A549 (cell line): ENCODE results near the gene TMEM101. TPM values are rescaled to one million over a fixed set of nuclear protein-coding genes. Genes with fewer than 3 reads are reported as not detected.

Experiments
- ATAC-seq, 2 experiments: fragments of 200-7000 bp in 1 of 2; fragments of >200 bp in 1 of 2; cut with Nextera tagmentation in 1 of 2; cut with Tn5 transposase in 1 of 2; 3 replicates each; pipeline versions ENCODE4 v1.8.0 to v1.9.1; 2018 to 2020; ENCODE audit warnings: mild to moderate bottlenecking in 1 of 2, moderate library complexity in 1 of 2
- CTCF ChIA-PET: fragments of 300-600 bp; sonication (Branson Sonifier 250); formaldehyde crosslinking; extraction: SDS; loops from one replicate; lab custom pipeline; 2021; ENCODE audit warnings: antibody characterized with exemption, inconsistent platforms; lab: Yijun Ruan, JAX
- POLR2A ChIA-PET: fragments of 350-600 bp; formaldehyde crosslinking; extraction: SDS; loops from one replicate; lab custom pipeline; 2021; ENCODE audit warnings: antibody characterized with exemption, inconsistent platforms; lab: Yijun Ruan, JAX
- DNase-seq, 2 experiments: peaks; one replicate each; pipeline versions ENCODE4 v3.0.0 to v3.0.0-alpha.2; 2011 to 2016; ENCODE audit warnings: low read depth in 1 of 2, low spot score in 1 of 2
- FAIRE-seq: peaks from 2 replicates; lab custom pipeline; 2011; peaks lifted over from hg19 to GRCh38; lab: Jason Lieb, UNC
- H3K27ac ChIP-seq, 2 experiments: fragments of >200 bp; sonication (Bioruptor Twin); formaldehyde crosslinking; 3 replicates each; pipeline ENCODE4 v1.5.1; 2016 to 2017
- H3K4me1 ChIP-seq: fragments of >200 bp; sonication (Bioruptor Twin); formaldehyde crosslinking; 3 replicates; pipeline ENCODE4 v1.6.1; 2016
- H3K4me2 ChIP-seq: fragments of >200 bp; sonication (Bioruptor Twin); formaldehyde crosslinking; 3 replicates; pipeline ENCODE4 v1.6.1; 2016
- H3K4me3 ChIP-seq: fragments of >200 bp; sonication (Bioruptor Twin); formaldehyde crosslinking; 3 replicates; pipeline ENCODE4 v1.5.1; 2016
- H3K9me3 ChIP-seq: fragments of >200 bp; sonication (Bioruptor Twin); formaldehyde crosslinking; 3 replicates; pipeline ENCODE4 v1.6.1; 2016
- CBX2 ChIP-seq: fragments of 200-600 bp; sonication (generic); IDR thresholded peaks from 2 replicates; pipeline ENCODE4 v1.6.1; 2016; ENCODE audit warnings: low read depth, mild to moderate bottlenecking, borderline replicate concordance
- CBX8 ChIP-seq: fragments of 200-600 bp; sonication (generic); IDR thresholded peaks from 2 replicates; pipeline ENCODE4 v1.6.1; 2016
- CEBPB ChIP-seq, 2 experiments: fragments of >200 bp in 1 of 2; sonication (Bioruptor Twin) in 1 of 2; formaldehyde crosslinking in 1 of 2; IDR thresholded peaks; 2 replicates each; pipeline ENCODE4 v1.6.1; 2012 to 2016
- CHD2 ChIP-seq: fragments of 150-350 bp; IDR thresholded peaks from 2 replicates; pipeline ENCODE4 v1.6.1; 2014; ENCODE audit warnings: low read length; ENCODE audit not compliant: partially characterized antibody
- FOSB ChIP-seq: fragments of 250-450 bp; sonication (Bioruptor Pico); IDR thresholded peaks from 2 replicates; pipeline ENCODE4 v1.5.0; 2020; ENCODE audit warnings: mild to moderate bottlenecking, moderate library complexity
- GATA3 ChIP-seq: IDR thresholded peaks from 2 replicates; pipeline ENCODE4 v1.6.1; 2012; ENCODE audit warnings: borderline replicate concordance
- HES2 ChIP-seq: fragments of >200 bp; sonication (Bioruptor Twin); formaldehyde crosslinking; IDR thresholded peaks from 2 replicates; pipeline ENCODE4 v1.6.1; 2016
- HOXA7 ChIP-seq: fragments of 250-450 bp; sonication (Bioruptor Pico); IDR thresholded peaks from 2 replicates; pipeline ENCODE4 v1.5.0; 2020; ENCODE audit warnings: mild to moderate bottlenecking, moderate library complexity
- JUNB ChIP-seq: fragments of >200 bp; sonication (Bioruptor Twin); formaldehyde crosslinking; IDR thresholded peaks from 2 replicates; pipeline ENCODE4 v1.6.1; 2016
- KDM5A ChIP-seq: fragments of 200-600 bp; sonication (generic); IDR thresholded peaks from 2 replicates; pipeline ENCODE4 v1.6.1; 2016; ENCODE audit warnings: antibody characterized with exemption, mild to moderate bottlenecking
- MAFK ChIP-seq: fragments of 450-650 bp; IDR thresholded peaks from 2 replicates; pipeline ENCODE4 v1.6.1; 2014; ENCODE audit not compliant: partially characterized antibody
- MAZ ChIP-seq: fragments of 150-350 bp; IDR thresholded peaks from 2 replicates; pipeline ENCODE4 v1.6.1; 2014; ENCODE audit warnings: antibody characterized with exemption, low read depth, low read length, borderline replicate concordance
- MYC ChIP-seq: IDR thresholded peaks from 2 replicates; pipeline ENCODE4 v1.6.1; 2012; ENCODE audit warnings: mild to moderate bottlenecking, inconsistent platforms, low read length, improper control_type of control experiment, borderline replicate concordance
- NFE2L2 ChIP-seq: fragments of 150-350 bp; conservative IDR thresholded peaks from 2 replicates; pipeline ENCODE4 v1.6.1; 2014; ENCODE audit warnings: low read length
- NR3C1 ChIP-seq: fragments of >200 bp; sonication (Bioruptor Twin); formaldehyde crosslinking; IDR thresholded peaks from 3 replicates; pipeline ENCODE4 v1.6.1; 2017
- POLR2AphosphoS2 ChIP-seq: conservative IDR thresholded peaks from 2 replicates; pipeline ENCODE4 v1.6.1; 2012; ENCODE audit warnings: low read length, improper control_type of control experiment, inconsistent platforms
- RAD21 ChIP-seq, 2 experiments: fragments of >200 bp in 1 of 2; sonication (Bioruptor Twin) in 1 of 2; formaldehyde crosslinking in 1 of 2; IDR thresholded peaks in 1 of 2; conservative IDR thresholded peaks in 1 of 2; 2 replicates in 1 of 2; 3 replicates in 1 of 2; pipeline ENCODE4 v1.6.1; 2012 to 2018; ENCODE audit warnings: inconsistent platforms in 1 of 2
- RARB ChIP-seq: fragments of 250-450 bp; sonication (Bioruptor Pico); IDR thresholded peaks from 2 replicates; pipeline ENCODE4 v1.8.0; 2021; ENCODE audit warnings: mild to moderate bottlenecking, moderate library complexity
- RCOR1 ChIP-seq: fragments of 150-350 bp; IDR thresholded peaks from 2 replicates; pipeline ENCODE4 v1.6.1; 2014; ENCODE audit warnings: antibody characterized with exemption, low read length, low read depth
- RNF2 ChIP-seq: fragments of 200-600 bp; sonication (generic); IDR thresholded peaks from 2 replicates; pipeline ENCODE4 v1.6.1; 2016; ENCODE audit warnings: low read depth, mild to moderate bottlenecking, antibody characterized with exemption, moderate library complexity, borderline replicate concordance
- SREBF2 ChIP-seq: fragments of 450-650 bp; IDR thresholded peaks from 2 replicates; pipeline ENCODE4 v1.6.1; 2014; ENCODE audit warnings: mild to moderate bottlenecking, moderate library complexity
- TP53 ChIP-seq: fragments of 250-450 bp; sonication (Bioruptor Pico); IDR thresholded peaks from 2 replicates; pipeline ENCODE4 v1.5.0; 2021; ENCODE audit warnings: mild to moderate bottlenecking, moderate library complexity
- ZC3H11A ChIP-seq: fragments of 450-650 bp; IDR thresholded peaks from 2 replicates; pipeline ENCODE4 v1.6.1; 2014; ENCODE audit warnings: antibody characterized with exemption, mild to moderate bottlenecking
- ZNF302 ChIP-seq: fragments of 250-450 bp; sonication (Bioruptor Pico); IDR thresholded peaks from 2 replicates; pipeline ENCODE4 v1.9.0; 2021; ENCODE audit warnings: inconsistent platforms, mild to moderate bottlenecking, moderate library complexity
- ZSCAN20 ChIP-seq: fragments of 250-450 bp; sonication (Bioruptor Pico); IDR thresholded peaks from 2 replicates; pipeline ENCODE4 v1.8.0; 2022; ENCODE audit warnings: mild to moderate bottlenecking, moderate library complexity
- WGBS: methylation state at CpG from one replicate; pipeline ENCODE4 v1.1.6; 2017; ENCODE audit errors: missing lambda C conversion rate; 5-methylcytosine and 5-hydroxymethylcytosine counted together
- polyA plus RNA-seq, 4 experiments: library from polyadenylated mRNA; depleted of rRNA in 3 of 4; stranded (reverse); fragments of >200 nt; fragmentation: RNase III in 1 of 4; extraction: RNeasy Plus Mini Kit Qiagen cat#74134 plus additional on column Dnase treatment in 1 of 4; gene quantifications; 2 replicates in 3 of 4; 3 replicates in 1 of 4; pipeline ENCODE4 v1.2.3, GENCODE V29; 2011 to 2017

The TMEM101 gene
- polyA plus RNA-seq, 2 of the 4 experiments (the other 2 are of a cell fraction), result 32.2 to 38.2 TPM

GRCh38 chr17:44014133-44014436 lies 678 bp downstream of the TMEM101 start:
- Histone ChIP-seq H3K4me3 (peak overlapping the region; percentile 80), H3K9me3 (no peaks in the 10 kb centered on the region), H3K4me1 (no peaks in the 10 kb centered on the region), H3K27ac (peak overlapping the region; percentile 89 to 92), H3K4me2 (peak overlapping the region; percentile 79)
- DNase-seq (no peak), FAIRE-seq (no peak), ATAC-seq (peak; percentile 12 to 50; a peak in 3 of 6 replicates)
- POLR2A ChIA-PET, result interaction anchor here (0.9 kb wide), 1 partner anchor 76 kb away, joined by 3 read pairs; no protein-coding TSS in a partner anchor
- CTCF ChIA-PET, result interaction anchor here (1.3 to 1.6 kb wide), 4 partner anchors 11 to 196 kb away, joined by 3 to 7 read pairs (median 4); no protein-coding TSS in a partner anchor
- 37% methylated on average over 11 of the region's 12 CpGs for WGBS
- TF ChIP-seq CBX8 (no peak), JUNB (0 out of 2 replicates have a peak, but pooled peaks have one; percentile 6)

DNA sequence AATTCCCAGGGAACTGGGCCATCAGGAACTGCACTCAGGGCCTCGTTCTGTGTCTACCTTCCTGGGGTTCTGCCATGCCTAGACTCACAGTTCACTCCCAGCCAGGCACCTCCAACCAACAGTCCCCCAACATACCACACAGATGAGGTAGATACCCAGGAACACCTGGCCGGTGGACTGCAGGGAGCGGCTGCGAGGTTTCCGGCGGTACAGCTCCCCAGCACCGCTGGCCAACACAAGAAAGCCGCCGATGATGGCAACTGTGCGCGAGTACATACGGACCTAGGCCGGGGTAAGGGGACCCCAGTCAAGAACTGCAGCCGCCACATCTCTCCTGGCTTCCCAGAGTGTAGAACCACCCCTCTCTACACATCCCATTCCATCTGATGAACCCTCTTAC lies 1.9 kb downstream of the TMEM101 start:
- no peak for TF ChIP-seq RARB (CRISPR knock-in tag)
- no peak for TF ChIP-seq CEBPB (IDR thresholded peaks at IDR 0.05)
- no peak for TF ChIP-seq MAZ
- no peak for TF ChIP-seq SREBF2
- TF ChIP-seq GATA3, result no peak
- TF ChIP-seq NR3C1, result no peak
- no peak for TF ChIP-seq RAD21 (conservative IDR thresholded peaks at IDR 0.05 in 1 of 2, IDR thresholded peaks at IDR 0.05 in 1 of 2)
- no peak for TF ChIP-seq CBX8
- no peak for TF ChIP-seq NFE2L2
- no peak for TF ChIP-seq RCOR1
- Histone ChIP-seq H3K9me3 (no peaks in the 10 kb centered on the region), H3K4me2 (no peak overlapping the region), H3K27ac (no peak overlapping the region), H3K4me1 (peaks cover 2% of the 10 kb centered on the region), H3K4me3 (no peak overlapping the region)
- DNase-seq (no peak), ATAC-seq (no peak), FAIRE-seq (no peak)
- WGBS, result 94% methylated on average over 14 of the region's 14 CpGs
- POLR2A ChIA-PET, result no interaction called here
- CTCF ChIA-PET, result interaction anchor here (2.3 to 3.7 kb wide), 3 partner anchors 17 to 69 kb away, joined by 11 to 21 read pairs (median 13); no protein-coding TSS in a partner anchor

GRCh38 chr17:44012391-44012790 lies 2.4 kb downstream of the TMEM101 start:
- 85% methylated on average over 3 of the region's 3 CpGs for WGBS
- no peak for FAIRE-seq

DNA sequence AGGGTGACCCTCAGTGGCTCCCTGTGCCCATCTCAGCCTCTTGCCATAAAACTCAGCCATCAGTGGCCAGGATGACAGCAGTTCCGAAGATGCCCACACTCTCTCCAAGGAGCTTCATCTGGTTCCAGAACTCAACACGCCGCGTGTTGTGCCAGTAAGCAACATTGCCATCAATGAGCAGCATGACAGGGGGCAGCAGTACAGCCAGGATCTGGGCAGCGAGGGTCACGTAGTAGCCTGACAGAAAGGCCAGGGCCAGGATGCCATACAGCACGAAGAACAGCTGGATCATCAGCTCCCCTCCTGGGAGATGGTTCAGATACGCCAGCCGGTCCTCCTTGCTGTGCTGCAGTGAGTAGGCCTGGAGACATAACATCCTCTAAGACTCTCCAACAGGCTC lies 2.9 kb downstream of the TMEM101 start:
- CTCF ChIA-PET, result interaction anchor here (1.0 to 3.7 kb wide), 4 partner anchors 16 to 104 kb away, joined by 3 to 21 read pairs (median 12); no protein-coding TSS in a partner anchor
- FAIRE-seq (no peak), DNase-seq (no peak), ATAC-seq (no peak)
- H3K4me3 ChIP-seq, result no peak overlapping the region
- TF ChIP-seq ZSCAN20 (CRISPR knock-in tag), result no peak
- no peak for TF ChIP-seq CHD2
- no peak for TF ChIP-seq TP53 (CRISPR knock-in tag)
- no peak for TF ChIP-seq RARB (CRISPR knock-in tag)
- TF ChIP-seq FOSB (CRISPR knock-in tag), result no peak
- no peak for TF ChIP-seq HES2
- no peaks in the 10 kb centered on the region for H3K9me3 ChIP-seq
- WGBS, result 93% methylated on average over 9 of the region's 9 CpGs
- POLR2A ChIA-PET, result interaction anchor here (1.0 kb wide), 1 partner anchor 58 kb away, joined by 4 read pairs; no protein-coding TSS in a partner anchor
- H3K27ac ChIP-seq, result no peak overlapping the region
- peaks cover 8% of the 10 kb centered on the region for H3K4me1 ChIP-seq
- H3K4me2 ChIP-seq, result no peak overlapping the region

More at GRCh38 chr17:44012391-44012790, 2.4 kb downstream of the TMEM101 start:
- no peak for DNase-seq
- H3K4me3 ChIP-seq, result no peak overlapping the region
- H3K4me1 ChIP-seq, result peaks cover 6% of the 10 kb centered on the region
- POLR2A ChIA-PET, result interaction anchor here (1.0 kb wide), 1 partner anchor 57 kb away, joined by 4 read pairs; no protein-coding TSS in a partner anchor
- no peaks in the 10 kb centered on the region for H3K9me3 ChIP-seq
- CTCF ChIA-PET, result interaction anchor here (2.3 to 3.7 kb wide), 3 partner anchors 17 to 69 kb away, joined by 11 to 21 read pairs (median 13); no protein-coding TSS in a partner anchor
- no peak overlapping the region for H3K27ac ChIP-seq
- TF ChIP-seq ZSCAN20 (CRISPR knock-in tag) (no peak), MYC (no peak), CBX2 (no peak), KDM5A (no peak), NR3C1 (no peak), POLR2AphosphoS2 (no peak), RNF2 (no peak), HOXA7 (CRISPR knock-in tag) (no peak), ZC3H11A (no peak), ZNF302 (no peak), CBX8 (no peak), CHD2 (no peak), NFE2L2 (no peak), MAFK (no peak), MAZ (no peak)
- TF ChIP-seq, all 56 proteins: peak for 0
- H3K4me2 ChIP-seq, result no peak overlapping the region
- ATAC-seq, result no peak
